Measurements from ENCODE around the gene SLBP. TPM values are rescaled to one million over a fixed set of nuclear protein-coding genes. Genes with fewer than 3 reads are reported as not detected.

The SLBP gene
- total and polyA plus RNA-seq, 2 of the 8 experiments (the other 6 are each of a cell fraction or from before 2014, with no cell fraction given), result 44.1 to 49.0 TPM

DNA sequence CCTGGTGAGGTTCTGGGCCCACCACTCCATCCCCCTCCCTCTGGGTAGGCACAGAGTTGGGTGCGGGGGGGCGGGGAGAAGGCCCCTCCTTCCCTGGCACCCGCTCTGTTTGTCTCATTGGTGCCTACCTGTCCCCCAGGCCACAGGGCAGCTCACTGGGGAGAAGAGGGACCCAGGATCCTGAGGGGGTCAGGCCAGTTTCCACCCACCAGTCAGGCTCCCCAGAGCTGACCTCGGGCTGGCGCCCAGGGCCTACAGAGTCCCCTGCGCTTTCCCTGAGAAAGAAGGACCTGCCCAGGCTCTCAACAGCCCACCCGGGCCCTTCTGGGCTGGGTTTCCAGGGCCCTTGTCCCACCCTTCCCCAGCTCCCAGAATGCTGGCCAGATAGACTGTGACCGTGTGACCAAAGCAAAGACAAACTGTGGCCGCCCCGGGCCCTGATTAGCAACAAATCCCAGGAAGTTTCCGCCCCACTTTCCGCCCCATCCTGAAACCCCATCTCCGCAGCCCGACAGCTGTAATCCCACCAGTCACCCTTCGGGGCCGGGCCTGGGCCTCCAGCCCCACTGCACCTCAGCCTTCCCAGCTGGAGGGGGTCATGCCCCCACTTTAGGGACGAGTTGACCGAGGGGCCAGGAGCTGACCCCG lies 47.2 kb upstream of the SLBP start:
- Histone ChIP-seq H2AFZ (ENCODE audit: low read length) (no peak overlapping the region), H4K20me1 (replicated peaks in 1 of 2; ENCODE audit: control insufficient read depth in 1 of 2, insufficient read depth in 2 of 2, low read length in 2 of 2) (no peaks in the 10 kb centered on the region), H3K4me3 (ENCODE audit: extremely low read depth in 1 of 4, insufficient read depth in 2 of 4, low read depth in 3 of 4, low read length in 4 of 4) (no peak overlapping the region), H3K27me3 (replicated peaks in 1 of 4; ENCODE audit: control insufficient read depth in 3 of 4, extremely low read depth in 1 of 4, insufficient read depth in 3 of 4, low read length in 3 of 4) (peaks cover 0 to 3% (median 0%) of the 10 kb centered on the region in 4 experiments; a peak in 2 of 7 replicates), H3K18ac (ENCODE audit: extremely low read depth, low read length) (no peak overlapping the region), H2BK12ac (ENCODE audit: low read depth, low read length) (peak overlapping the region; percentile 27; the same call in 1 of the 2 replicates), H3K4me1 (replicated peaks in 1 of 4; ENCODE audit: control insufficient read depth in 3 of 4, insufficient read depth in 4 of 4, low read length in 3 of 4) (peaks cover 0 to 7% (median 3%) of the 10 kb centered on the region in 4 experiments; a peak in 4 of 7 replicates), H2AK5ac (ENCODE audit: low read depth, low read length) (no peak overlapping the region), H4K8ac (ENCODE audit: extremely low read depth, insufficient read depth, low read length) (peak overlapping the region; percentile 46; the same call in 1 of the 2 replicates), H3K23ac (ENCODE audit: insufficient read length) (no peak overlapping the region), H2BK5ac (ENCODE audit: low read depth, low read length) (no peak overlapping the region), H2BK120ac (replicated peaks; ENCODE audit: low read depth, low read length) (no peak overlapping the region), H3K27ac (ENCODE audit: low read depth, low read length) (no peak overlapping the region), H2BK20ac (ENCODE audit: low read length) (no peak overlapping the region), H3K56ac (replicated peaks; ENCODE audit: insufficient read length, low read depth, low read length) (no peak overlapping the region), H3K79me1 (ENCODE audit: low read depth, low read length) (no peaks in the 10 kb centered on the region), H3K36me3 (ENCODE audit: control insufficient read depth in 2 of 4, insufficient read depth in 4 of 4, low read length in 3 of 4) (no peaks in the 10 kb centered on the region), H2BK15ac (ENCODE audit: low read length) (no peak overlapping the region), H3K14ac (ENCODE audit: insufficient read length) (no peak overlapping the region), H3K79me2 (ENCODE audit: control insufficient read depth in 1 of 2, insufficient read depth in 2 of 2, low read length in 2 of 2) (no peaks in the 10 kb centered on the region), H4K91ac (replicated peaks; ENCODE audit: insufficient read length, low read length) (no peak overlapping the region), H3K4me2 (ENCODE audit: insufficient read depth in 1 of 2, low read depth in 2 of 2, low read length in 2 of 2) (no peak overlapping the region), H3K23me2 (ENCODE audit: low read depth, low read length) (no peaks in the 10 kb centered on the region), H3K9ac (replicated peaks in 1 of 4; ENCODE audit: extremely low read depth in 1 of 4, low read depth in 3 of 4, low read length in 3 of 4) (no peak overlapping the region), H3K9me3 (ENCODE audit: insufficient read depth in 2 of 2, low read depth in 1 of 2, low read length in 1 of 2) (no peaks in the 10 kb centered on the region), H3K4ac (replicated peaks; ENCODE audit: insufficient read length, low read depth, low read length) (peak overlapping the region; percentile 53), H4K5ac (ENCODE audit: insufficient read length, low read depth, low read length) (no peak overlapping the region)
- 75% methylated on average over 15 of the region's 19 CpGs; no CpG with 5 or more reads in 1 of the 2 experiments for WGBS, 2 experiments (ENCODE audit: extremely low coverage in 1 of 2, insufficient coverage in 1 of 2, insufficient read length in 1 of 2, insufficient replicate concordance in 2 of 2, low coverage in 1 of 2, low lambda C conversion rate in 2 of 2, missing lambda C conversion rate in 1 of 2)
- CTCF ChIA-PET (ENCODE audit: partially characterized antibody), result interaction anchor here (0.8 to 71.2 kb wide), 3 partner anchors 6 to 140 kb away, joined by 3 to 2507 read pairs (median 2507); partner anchors contain the start of gene FGFR3
- DNase-seq (ENCODE audit: low read depth in 1 of 2, low spot score in 2 of 2), result no peak
- POLR2A ChIA-PET (ENCODE audit: partially characterized antibody), result interaction anchor here (0.8 to 2.2 kb wide), 7 partner anchors 7 to 38 kb away, joined by 3 to 7 read pairs (median 4); partner anchors contain the start of gene FGFR3
- TF ChIP-seq GABPA (IDR thresholded peaks at IDR 0.05; ENCODE audit: borderline replicate concordance, insufficient read depth, low read length) (peak; percentile 49; the same call in 1 of the 2 replicates), NRF1 (IDR thresholded peaks at IDR 0.05; ENCODE audit: low read depth, low read length) (no peak)
- FAIRE-seq, result no peak

Data from H1 (cell line).